Esophagus muscularis mucosa (tissue), 4 donors: ENCODE results near the gene FUT3.

Source experiments
- CTCF ChIP-seq, 3 experiments: fragments of 200-600 bp in 2 of 3; fragments of 450-650 bp in 1 of 3; sonication (generic) in 2 of 3; IDR thresholded peaks; one replicate each; pipeline ENCODE4 v1.5.1; 2017 to 2019; ENCODE audit warnings: antibody characterized with exemption in 3 of 3, mild to moderate bottlenecking in 2 of 3, moderate library complexity in 1 of 3
- EP300 ChIP-seq: sonication (generic); formaldehyde crosslinking; IDR thresholded peaks from one replicate; pipeline ENCODE4 v1.6.1; 2017; ENCODE audit warnings: antibody characterized with exemption
- POLR2A ChIP-seq: fragments of 450-650 bp; IDR thresholded peaks from one replicate; pipeline ENCODE4 v1.6.1; 2017; ENCODE audit warnings: antibody characterized with exemption, moderate library complexity, mild to moderate bottlenecking, low read depth
- POLR2AphosphoS5 ChIP-seq, 2 donors: sonication (generic); formaldehyde crosslinking; IDR thresholded peaks; one replicate each; pipeline ENCODE4 v1.6.1; 2017; ENCODE audit warnings: antibody characterized with exemption in 2 of 2

GRCh38 chr19:5822181-5822844 lies 28.9 kb downstream of the FUT3 start:
- no peak for TF ChIP-seq CTCF (IDR thresholded peaks at IDR 0.05)
- TF ChIP-seq POLR2AphosphoS5 (IDR thresholded peaks at IDR 0.05), result no peak
- TF ChIP-seq POLR2A, result no peak
- TF ChIP-seq EP300, result no peak
